Karpas-422 (cell line): Measurements from ENCODE around the gene VGLL4. TPM values are rescaled to one million over a fixed set of nuclear protein-coding genes. Genes with fewer than 3 reads are reported as not detected.
A peak's percentile ranks its signal among the peaks of the same experiment; 100 is the strongest.
"Not testable (repeated sequence)": the region's sequence is repeated elsewhere in the genome, so short reads cannot be mapped to it uniquely, and the experiment has no call there.

Source experiments
- DNase-seq: peaks from one replicate; pipeline ENCODE4 v3.0.0-alpha.2; 2015
- H2AFZ ChIP-seq: fragments of 200-600 bp; sonication (generic); 2 replicates; pipeline ENCODE4 v1.6.1; 2014; ENCODE audit warnings: antibody characterized with exemption, low read length, mixed read lengths
- H3K27ac ChIP-seq: fragments of 200-600 bp; sonication (generic); 2 replicates; pipeline ENCODE4 v1.5.1; 2014; ENCODE audit warnings: mild to moderate bottlenecking, low read length, moderate library complexity
- H3K27me3 ChIP-seq: fragments of 200-600 bp; sonication (generic); 2 replicates; pipeline ENCODE4 v1.6.1; 2014; ENCODE audit warnings: low read length, mixed read lengths
- H3K36me3 ChIP-seq: fragments of 200-600 bp; sonication (generic); 2 replicates; pipeline ENCODE4 v1.6.1; 2014; ENCODE audit warnings: low read length, mixed read lengths; ENCODE audit not compliant: insufficient read depth
- H3K4me1 ChIP-seq: fragments of 200-600 bp; sonication (generic); 2 replicates; pipeline ENCODE4 v1.6.1; 2014; ENCODE audit warnings: mild to moderate bottlenecking, low read length, mixed read lengths
- H3K4me2 ChIP-seq: fragments of 200-600 bp; sonication (generic); 2 replicates; pipeline ENCODE4 v1.6.1; 2014; ENCODE audit warnings: low read length, low read depth, mild to moderate bottlenecking; ENCODE audit not compliant: poor library complexity, severe bottlenecking
- H3K4me3 ChIP-seq: fragments of 200-600 bp; sonication (generic); 2 replicates; pipeline ENCODE4 v1.5.1; 2014; ENCODE audit warnings: mild to moderate bottlenecking, antibody characterized with exemption, low read length, mixed read lengths
- H3K79me2 ChIP-seq: fragments of 200-600 bp; sonication (generic); 2 replicates; pipeline ENCODE4 v1.6.1; 2014; ENCODE audit warnings: mild to moderate bottlenecking, low read length, mixed read lengths
- H3K9ac ChIP-seq: fragments of 200-600 bp; sonication (generic); 2 replicates; pipeline ENCODE4 v1.6.0; 2014; ENCODE audit warnings: low read length
- H3K9me2 ChIP-seq: fragments of 200-600 bp; sonication (generic), shearing (Covaris generic); replicated peaks from 2 replicates; pipeline ENCODE4 v1.6.0; 2014; ENCODE audit warnings: mild to moderate bottlenecking, low read length, moderate library complexity; ENCODE audit not compliant: insufficient read depth
- H3K9me3 ChIP-seq: fragments of 300-700, 200-600 bp; sonication (generic); 2 replicates; pipeline ENCODE4 v1.6.1; 2014; ENCODE audit warnings: low read length, mixed read lengths
- H4K20me1 ChIP-seq: fragments of 200-600 bp; sonication (generic); 2 replicates; pipeline ENCODE4 v1.6.1; 2014; ENCODE audit warnings: mild to moderate bottlenecking, antibody characterized with exemption, low read length, low read depth; ENCODE audit not compliant: insufficient read depth
- total RNA-seq: library from RNA; depleted of rRNA; stranded (reverse); fragments of >200 nt; shearing (Covaris generic); gene quantifications from 2 replicates; pipeline ENCODE4 v1.2.3, GENCODE V29; 2014; ENCODE audit warnings: low replicate concordance

Gene VGLL4
- total RNA-seq, 1 experiment from 2014 or later, result 152 TPM

- Histone ChIP-seq H3K36me3 (peaks cover 45% of the 10 kb centered on the region), H3K27me3 (no peaks in the 10 kb centered on the region), H3K79me2 (peaks cover 95% of the 10 kb centered on the region), H3K4me2 (peak overlapping the region; percentile 81), H3K4me1 (peaks cover 67% of the 10 kb centered on the region), H3K4me3 (peak overlapping the region; percentile 63; the same call in 1 of the 2 replicates), H4K20me1 (no peaks in the 10 kb centered on the region), H3K9me3 (no peaks in the 10 kb centered on the region), H3K9me2 (no peaks in the 10 kb centered on the region), H3K27ac (peak overlapping the region; percentile 96), H2AFZ (no peak overlapping the region), H3K9ac (peak overlapping the region; percentile 69)
- DNase-seq, result no peak
These were observed 43.0 kb downstream of the VGLL4 start for GRCh38 chr3:11600501-11601282.

GRCh38 chr3:11596387-11596786, 47.3 kb downstream of the VGLL4 start:
- Histone ChIP-seq H3K4me2 (no peak overlapping the region), H3K9me2 (no peaks in the 10 kb centered on the region), H3K27ac (no peak overlapping the region; the same call in 1 of the 2 replicates), H3K9me3 (no peaks in the 10 kb centered on the region), H3K4me3 (no peak overlapping the region), H4K20me1 (peaks cover 4% of the 10 kb centered on the region; the same call in 1 of the 2 replicates), H3K9ac (no peak overlapping the region), H3K4me1 (peaks cover 57% of the 10 kb centered on the region), H3K36me3 (peaks cover 48% of the 10 kb centered on the region), H3K27me3 (no peaks in the 10 kb centered on the region), H3K79me2 (peaks cover 94% of the 10 kb centered on the region), H2AFZ (no peak overlapping the region)
- DNase-seq, result no peak

GRCh38 chr3:11595024-11595423, 48.7 kb downstream of the VGLL4 start:
- not testable (repeated sequence) for H3K4me3 ChIP-seq, H3K27ac ChIP-seq, H3K4me2 ChIP-seq, H3K9me3 ChIP-seq, H3K9ac ChIP-seq, H4K20me1 ChIP-seq, H3K27me3 ChIP-seq, DNase-seq, H3K9me2 ChIP-seq, H2AFZ ChIP-seq
- Histone ChIP-seq H3K79me2 (peaks cover 94% of the 10 kb centered on the region), H3K4me1 (peaks cover 54% of the 10 kb centered on the region), H3K36me3 (peaks cover 35% of the 10 kb centered on the region)

GRCh38 chr3:11593318-11594034, 50.2 kb downstream of the VGLL4 start:
- Histone ChIP-seq H3K79me2 (peaks cover 94% of the 10 kb centered on the region), H3K9me2 (no peaks in the 10 kb centered on the region), H3K4me2 (no peak overlapping the region), H3K27me3 (no peaks in the 10 kb centered on the region), H4K20me1 (peaks cover 14% of the 10 kb centered on the region; the same call in 1 of the 2 replicates), H3K4me3 (no peak overlapping the region), H3K9me3 (no peaks in the 10 kb centered on the region), H2AFZ (no peak overlapping the region), H3K9ac (no peak overlapping the region), H3K36me3 (peaks cover 26% of the 10 kb centered on the region), H3K4me1 (peaks cover 61% of the 10 kb centered on the region), H3K27ac (no peak overlapping the region)
- no peak for DNase-seq

- no peak overlapping the region for H2AFZ ChIP-seq
- peaks cover 94% of the 10 kb centered on the region for H3K79me2 ChIP-seq
- H3K36me3 ChIP-seq, result peaks cover 21% of the 10 kb centered on the region
- H3K4me3 ChIP-seq, result no peak overlapping the region
- no peak overlapping the region for H3K27ac ChIP-seq
- H3K4me1 ChIP-seq, result peaks cover 68% of the 10 kb centered on the region
- no peak overlapping the region for H3K9ac ChIP-seq
- peaks cover 16% of the 10 kb centered on the region; the same call in 1 of the 2 replicates for H4K20me1 ChIP-seq
- H3K27me3 ChIP-seq, result no peaks in the 10 kb centered on the region
- H3K9me2 ChIP-seq, result no peaks in the 10 kb centered on the region
- no peak for DNase-seq
- H3K4me2 ChIP-seq, result no peak overlapping the region
- no peaks in the 10 kb centered on the region for H3K9me3 ChIP-seq
These were observed 51.0 kb downstream of the VGLL4 start for GRCh38 chr3:11592445-11593298.

- H3K27me3 ChIP-seq, result no peaks in the 10 kb centered on the region
- H3K4me2 ChIP-seq, result no peak overlapping the region
- peaks cover 11% of the 10 kb centered on the region for H3K36me3 ChIP-seq
- H3K27ac ChIP-seq, result no peak overlapping the region; the same call in 1 of the 2 replicates
- DNase-seq, result no peak
- H4K20me1 ChIP-seq, result peaks cover 16% of the 10 kb centered on the region; the same call in 1 of the 2 replicates
- no peak overlapping the region for H3K4me3 ChIP-seq
- H3K9me2 ChIP-seq, result no peaks in the 10 kb centered on the region
- H3K9me3 ChIP-seq, result no peaks in the 10 kb centered on the region
- H3K9ac ChIP-seq, result no peak overlapping the region
- no peak overlapping the region for H2AFZ ChIP-seq
- peaks cover 71% of the 10 kb centered on the region for H3K4me1 ChIP-seq
- H3K79me2 ChIP-seq, result peaks cover 94% of the 10 kb centered on the region
These were observed 52.1 kb downstream of the VGLL4 start for GRCh38 chr3:11591391-11592282.

- Histone ChIP-seq H2AFZ (no peak overlapping the region), H3K4me1 (peaks cover 73% of the 10 kb centered on the region), H3K4me2 (no peak overlapping the region), H3K9me3 (no peaks in the 10 kb centered on the region), H3K36me3 (peaks cover 4% of the 10 kb centered on the region), H3K79me2 (peaks cover 94% of the 10 kb centered on the region), H3K9me2 (no peaks in the 10 kb centered on the region), H3K9ac (no peak overlapping the region), H3K4me3 (no peak overlapping the region), H3K27ac (no peak overlapping the region), H3K27me3 (no peaks in the 10 kb centered on the region), H4K20me1 (peaks cover 16% of the 10 kb centered on the region; the same call in 1 of the 2 replicates)
- DNase-seq, result no peak
These were observed 52.7 kb downstream of the VGLL4 start for GRCh38 chr3:11591002-11591355.
